ENCODE measurements around the gene NUDT11.
"Not testable (repeated sequence)": the region's sequence is repeated elsewhere in the genome, so short reads cannot be mapped to it uniquely, and the experiment has no call there.

Gene NUDT11

DNA sequence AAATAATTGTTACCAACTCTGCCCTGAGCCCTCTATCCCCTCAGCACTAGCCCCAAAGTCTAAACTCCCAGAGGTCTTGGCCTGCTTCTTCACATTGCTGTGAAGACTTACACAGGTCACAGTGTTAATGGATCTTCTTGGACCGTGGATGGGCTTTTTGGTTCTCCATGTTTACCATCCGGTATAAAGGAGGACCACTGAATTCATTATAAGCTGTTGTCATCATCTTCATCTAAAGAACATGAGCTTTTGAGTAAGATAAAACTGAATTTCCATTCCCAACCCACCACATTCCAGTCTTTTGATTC lies 8.5 kb downstream of the NUDT11 start:
- Histone ChIP-seq H3K36me3 (no peaks in the 10 kb centered on the region), H3K4me1 (ENCODE audit: control insufficient read depth in 1 of 2, insufficient read depth in 1 of 2, low read depth in 1 of 2, low read length in 1 of 2) (no peaks in the 10 kb centered on the region), H3K27ac (no peak overlapping the region), H3K27me3 (peaks cover 6% of the 10 kb centered on the region), H3K9me3 (no peaks in the 10 kb centered on the region), H3K4me3 (ENCODE audit: low read depth in 1 of 2, low read length in 1 of 2) (no peak overlapping the region)
- TF ChIP-seq, protein P1, sequence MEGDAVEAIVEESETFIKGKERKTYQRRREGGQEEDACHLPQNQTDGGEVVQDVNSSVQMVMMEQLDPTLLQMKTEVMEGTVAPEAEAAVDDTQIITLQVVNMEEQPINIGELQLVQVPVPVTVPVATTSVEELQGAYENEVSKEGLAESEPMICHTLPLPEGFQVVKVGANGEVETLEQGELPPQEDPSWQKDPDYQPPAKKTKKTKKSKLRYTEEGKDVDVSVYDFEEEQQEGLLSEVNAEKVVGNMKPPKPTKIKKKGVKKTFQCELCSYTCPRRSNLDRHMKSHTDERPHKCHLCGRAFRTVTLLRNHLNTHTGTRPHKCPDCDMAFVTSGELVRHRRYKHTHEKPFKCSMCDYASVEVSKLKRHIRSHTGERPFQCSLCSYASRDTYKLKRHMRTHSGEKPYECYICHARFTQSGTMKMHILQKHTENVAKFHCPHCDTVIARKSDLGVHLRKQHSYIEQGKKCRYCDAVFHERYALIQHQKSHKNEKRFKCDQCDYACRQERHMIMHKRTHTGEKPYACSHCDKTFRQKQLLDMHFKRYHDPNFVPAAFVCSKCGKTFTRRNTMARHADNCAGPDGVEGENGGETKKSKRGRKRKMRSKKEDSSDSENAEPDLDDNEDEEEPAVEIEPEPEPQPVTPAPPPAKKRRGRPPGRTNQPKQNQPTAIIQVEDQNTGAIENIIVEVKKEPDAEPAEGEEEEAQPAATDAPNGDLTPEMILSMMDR (IDR thresholded peaks at IDR 0.05) = no peak

DNA sequence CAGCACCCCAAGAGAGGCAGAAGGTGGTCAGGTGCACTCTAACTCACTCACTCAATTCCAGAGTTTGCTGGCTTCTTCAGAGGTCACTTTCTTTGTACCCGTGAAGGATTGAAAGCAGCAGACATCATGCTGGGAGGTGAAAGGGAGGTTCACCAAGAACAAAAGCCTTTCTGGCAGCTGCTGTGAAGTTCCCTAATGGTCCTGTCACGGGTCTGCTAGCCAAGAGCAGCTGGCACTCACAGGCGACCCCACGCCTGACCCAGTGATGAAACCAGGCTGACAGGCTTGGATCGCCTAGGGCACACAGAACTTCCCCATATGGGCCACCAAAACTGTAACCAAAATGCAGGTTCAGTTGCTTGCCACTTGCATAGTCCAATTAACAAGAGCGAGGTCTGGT lies 11.8 kb downstream of the NUDT11 start:
- Histone ChIP-seq H3K27ac (no peak overlapping the region), H3K4me3 (ENCODE audit: low read depth in 1 of 2, low read length in 1 of 2) (no peak overlapping the region), H3K27me3 (no peaks in the 10 kb centered on the region), H3K9me3 (no peaks in the 10 kb centered on the region), H3K4me1 (ENCODE audit: control insufficient read depth in 1 of 2, insufficient read depth in 1 of 2, low read depth in 1 of 2, low read length in 1 of 2) (no peaks in the 10 kb centered on the region), H3K36me3 (no peaks in the 10 kb centered on the region)
- TF ChIP-seq, protein P1 (IDR thresholded peaks at IDR 0.05) = no peak

DNA sequence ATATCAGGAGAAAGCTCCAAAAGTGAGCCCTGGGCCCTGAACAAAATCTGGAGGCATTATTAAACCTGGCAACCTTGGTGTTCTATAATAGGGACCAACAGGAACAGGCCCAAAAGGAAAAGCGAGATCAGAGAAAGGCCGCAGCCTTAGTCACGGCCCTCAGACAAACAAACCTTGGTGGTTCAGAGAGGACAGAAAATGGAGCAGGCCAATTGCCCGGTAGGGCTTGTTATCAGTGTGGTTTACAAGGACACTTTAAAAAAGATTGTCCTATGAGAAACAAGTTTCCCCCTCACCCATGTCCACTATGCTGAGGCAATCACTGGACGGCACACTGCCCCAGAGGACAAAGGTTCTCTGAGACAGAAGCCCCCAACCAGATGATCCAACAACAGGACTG lies 14.0 kb downstream of the NUDT11 start:
- not testable (repeated sequence) for H3K27me3 ChIP-seq

DNA sequence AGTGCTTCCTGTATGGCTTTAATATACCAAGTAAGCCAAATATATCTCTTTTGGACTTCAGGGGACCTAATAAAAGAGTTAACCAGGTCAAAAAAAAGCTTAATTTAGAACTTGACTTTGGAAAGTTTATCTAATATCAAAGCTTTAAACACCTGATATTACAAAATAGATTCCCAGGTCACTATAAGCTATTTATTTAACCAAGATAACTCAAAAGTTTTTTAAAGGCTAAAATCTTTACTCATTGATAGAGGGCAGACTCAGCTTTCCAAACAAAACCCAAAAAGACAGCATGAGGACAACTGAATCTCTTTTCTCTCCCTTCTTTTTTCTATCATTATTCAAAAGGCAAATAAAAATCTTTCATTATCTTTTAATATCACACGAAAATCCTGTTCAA lies 19.5 kb downstream of the NUDT11 start:
- no peak overlapping the region for H3K27ac ChIP-seq
- H3K4me3 ChIP-seq (ENCODE audit: low read depth in 1 of 2, low read length in 1 of 2) = no peak overlapping the region
- H3K4me1 ChIP-seq (ENCODE audit: control insufficient read depth in 1 of 2, insufficient read depth in 1 of 2, low read depth in 1 of 2, low read length in 1 of 2) = no peaks in the 10 kb centered on the region
- no peaks in the 10 kb centered on the region for H3K27me3 ChIP-seq
- no peaks in the 10 kb centered on the region for H3K9me3 ChIP-seq
- H3K36me3 ChIP-seq = no peaks in the 10 kb centered on the region
- TF ChIP-seq, protein P1 (IDR thresholded peaks at IDR 0.05) = no peak

More for the DNA sequence above, 14.0 kb downstream of the NUDT11 start:
- not testable (repeated sequence) for H3K4me1 ChIP-seq (ENCODE audit: control insufficient read depth in 1 of 2, insufficient read depth in 1 of 2, low read depth in 1 of 2, low read length in 1 of 2); H3K36me3 ChIP-seq; H3K27ac ChIP-seq; H3K9me3 ChIP-seq; H3K4me3 ChIP-seq (ENCODE audit: low read depth in 1 of 2, low read length in 1 of 2)

DNA sequence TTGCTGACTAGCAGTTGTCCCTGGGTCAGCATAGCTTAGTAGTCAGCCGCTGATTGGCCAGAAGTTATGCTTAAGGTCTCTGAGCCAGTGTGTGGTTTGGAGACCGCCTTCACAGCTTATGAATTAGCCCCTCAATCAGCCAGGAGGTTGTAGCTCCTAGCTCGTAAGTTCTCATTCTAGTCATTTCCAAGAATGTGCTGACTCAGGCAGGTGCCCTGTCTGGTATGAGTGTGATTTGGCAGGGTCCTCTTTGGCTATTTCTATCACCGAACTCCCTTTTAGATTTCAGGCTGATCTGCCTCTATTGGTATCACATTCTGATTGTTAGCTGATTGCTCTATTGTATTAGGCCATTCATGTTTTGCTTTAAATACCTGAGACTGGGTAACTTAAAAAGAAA lies 33.1 kb downstream of the NUDT11 start:
- Histone ChIP-seq H3K36me3 (no peaks in the 10 kb centered on the region), H3K27me3 (no peaks in the 10 kb centered on the region), H3K9me3 (no peaks in the 10 kb centered on the region), H3K27ac (no peak overlapping the region), H3K4me3 (ENCODE audit: low read depth in 1 of 2, low read length in 1 of 2) (no peak overlapping the region), H3K4me1 (ENCODE audit: control insufficient read depth in 1 of 2, insufficient read depth in 1 of 2, low read depth in 1 of 2, low read length in 1 of 2) (no peaks in the 10 kb centered on the region)
- TF ChIP-seq, protein P1 (IDR thresholded peaks at IDR 0.05) = no peak

DNA sequence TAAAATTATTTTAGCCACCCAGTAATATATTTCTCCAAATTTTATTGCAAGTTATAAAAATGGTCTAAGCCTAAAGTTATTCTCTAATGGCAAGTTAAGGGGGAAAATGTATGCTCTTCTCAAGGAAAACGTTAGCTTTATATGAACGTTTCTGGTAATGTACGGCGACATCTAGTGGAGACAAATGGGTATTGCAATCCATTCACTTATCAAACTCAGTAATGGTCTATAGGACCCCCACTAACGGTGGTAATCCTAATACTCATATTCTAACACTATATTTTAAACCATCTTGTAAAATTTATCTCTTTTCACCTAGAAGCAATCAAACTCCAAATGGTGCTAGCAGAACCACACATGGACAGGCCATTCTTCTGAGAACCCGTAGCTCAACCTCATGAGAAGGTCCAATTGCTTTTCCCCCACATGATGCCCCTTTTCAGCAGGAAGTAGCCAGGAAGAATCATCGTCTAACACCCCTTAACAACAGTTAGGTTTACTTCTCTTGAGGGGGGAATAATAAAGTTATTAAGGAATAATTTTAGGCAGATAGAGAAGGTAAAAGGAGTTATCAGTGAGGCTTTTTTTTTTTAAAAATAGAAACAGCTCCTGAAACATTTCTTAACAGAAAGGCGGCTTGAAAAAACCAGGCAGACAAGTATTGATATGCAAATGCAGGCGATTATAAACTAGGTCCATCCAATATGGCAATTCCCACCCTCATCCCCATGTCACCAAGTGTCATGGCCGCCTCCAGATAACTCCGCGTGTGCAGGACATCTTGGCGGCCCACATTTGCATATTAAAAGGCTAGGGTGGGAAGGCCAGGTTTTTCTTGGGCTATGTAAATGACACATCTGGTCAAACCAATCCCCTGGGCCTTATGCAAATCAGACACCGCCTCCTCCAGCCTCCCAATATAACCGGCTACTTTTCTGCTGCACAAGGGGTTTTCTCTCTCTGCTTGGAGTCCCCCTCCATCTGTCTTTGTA lies 35.0 kb downstream of the NUDT11 start:
- Histone ChIP-seq H3K4me1 (ENCODE audit: control insufficient read depth in 1 of 2, insufficient read depth in 1 of 2, low read depth in 1 of 2, low read length in 1 of 2) (no peaks in the 10 kb centered on the region), H3K36me3 (no peaks in the 10 kb centered on the region), H3K27me3 (no peaks in the 10 kb centered on the region), H3K4me3 (ENCODE audit: low read depth in 1 of 2, low read length in 1 of 2) (no peak overlapping the region), H3K27ac (no peak overlapping the region), H3K9me3 (no peaks in the 10 kb centered on the region)
- TF ChIP-seq, protein P1 (IDR thresholded peaks at IDR 0.05) = peak; percentile 57
